ENCODE measurements around the gene TMEM267. TPM values are rescaled to one million over a fixed set of nuclear protein-coding genes. Genes with fewer than 3 reads are reported as not detected.
"Not testable (repeated sequence)": the region's sequence is repeated elsewhere in the genome, so short reads cannot be mapped to it uniquely, and the experiment has no call there.

Gene TMEM267
- total and polyA plus RNA-seq, 2 of the 4 experiments (the other 2 are of a cell fraction): 9.2 to 12.0 TPM

- Histone ChIP-seq H3K9me3 (ENCODE audit: control insufficient read depth, insufficient read depth, low read length) (no peaks in the 10 kb centered on the region), H3K9ac (ENCODE audit: low read depth, low read length) (no peak overlapping the region), H4K91ac (ENCODE audit: insufficient read depth, low read depth, low read length) (no peak overlapping the region), H2AK9ac (replicated peaks; ENCODE audit: low read depth, low read length, poor library complexity) (no peak overlapping the region), H2BK15ac (ENCODE audit: low read depth, low read length) (no peak overlapping the region), H3K4ac (ENCODE audit: low read depth, low read length) (no peak overlapping the region), H3K27ac (ENCODE audit: insufficient read depth, low read length) (no peak overlapping the region), H3K4me3 (ENCODE audit: insufficient read depth, low read depth, low read length) (no peak overlapping the region), H3K36me3 (ENCODE audit: control insufficient read depth, insufficient read depth, low read length) (peaks cover 3% of the 10 kb centered on the region), H3K4me1 (ENCODE audit: control insufficient read depth, insufficient read depth, low read length) (no peaks in the 10 kb centered on the region), H4K20me1 (ENCODE audit: insufficient read depth, low read length) (no peaks in the 10 kb centered on the region), H3K56ac (ENCODE audit: extremely low read depth, insufficient read depth, low read length) (no peak overlapping the region), H2BK120ac (ENCODE audit: low read depth, low read length) (no peak overlapping the region), H3K9me1 (ENCODE audit: insufficient read depth, low read length) (no peaks in the 10 kb centered on the region), H2BK20ac (ENCODE audit: low read depth, low read length) (no peak overlapping the region), H4K5ac (ENCODE audit: low read depth, low read length) (no peak overlapping the region), H2BK5ac (ENCODE audit: low read depth, low read length, poor library complexity, severe bottlenecking) (no peak overlapping the region), H3K4me2 (ENCODE audit: low read depth, low read length) (no peak overlapping the region), H4K8ac (ENCODE audit: low read depth in 2 of 2, low read length in 2 of 2) (no peak overlapping the region), H3K79me1 (ENCODE audit: low read depth in 1 of 2, low read length in 2 of 2) (peaks cover 4 to 11% of the 10 kb centered on the region in 2 experiments; a peak in 2 of 4 replicates), H2AK5ac (ENCODE audit: low read depth, low read length) (no peak overlapping the region), H3K23ac (ENCODE audit: low read depth, low read length) (no peak overlapping the region), H3K18ac (ENCODE audit: low read depth, low read length) (no peak overlapping the region), H2AFZ (replicated peaks; ENCODE audit: low read length, poor library complexity) (no peak overlapping the region), H3K27me3 (ENCODE audit: control insufficient read depth, insufficient read depth, low read length) (no peaks in the 10 kb centered on the region), H3K14ac (replicated peaks; ENCODE audit: low read depth, low read length) (no peak overlapping the region)
- TF ChIP-seq USF2 (IDR thresholded peaks at IDR 0.05; ENCODE audit: low read depth, low read length): no peak
- ATAC-seq (ENCODE audit: low read depth) (no peak), DNase-seq (no peak)
- dilution Hi-C loops (cut with HindIII; ENCODE audit: low sequenced_read_pairs, unreplicated experiment) (no loop called here), intact Hi-C loops (cut with micrococcal nuclease) (no loop called here), in situ Hi-C loops (cut with MboI; ENCODE audit: low sequenced_read_pairs) (no loop called here)
- WGBS, 2 experiments (ENCODE audit: extremely low coverage in 2 of 2, insufficient read length in 1 of 2): 93% methylated on average over 2 of the region's 3 CpGs; no CpG with 5 or more reads in 1 of the 2 experiments
- ChIA-PET POLR2A (ENCODE audit: unreplicated experiment) (no interaction called here), CTCF (no interaction called here)
- no TSS peak for BruUV-seq (replicated peaks)
Measured at GRCh38 chr5:43456556-43456955, 27.1 kb downstream of the TMEM267 start.

GRCh38 chr5:43441575-43441974, 42.1 kb downstream of the TMEM267 start:
- H3K18ac ChIP-seq (ENCODE audit: low read depth, low read length); H3K27me3 ChIP-seq (ENCODE audit: control insufficient read depth, insufficient read depth, low read length); H3K4me2 ChIP-seq (ENCODE audit: low read depth, low read length); DNase-seq; H4K8ac ChIP-seq (ENCODE audit: low read depth in 2 of 2, low read length in 2 of 2); ATAC-seq (ENCODE audit: low read depth); H2AFZ ChIP-seq (replicated peaks; ENCODE audit: low read length, poor library complexity); H3K9me3 ChIP-seq (ENCODE audit: control insufficient read depth, insufficient read depth, low read length); H3K36me3 ChIP-seq (ENCODE audit: control insufficient read depth, insufficient read depth, low read length); H2BK15ac ChIP-seq (ENCODE audit: low read depth, low read length); H3K4me3 ChIP-seq (ENCODE audit: insufficient read depth, low read depth, low read length); H3K56ac ChIP-seq (ENCODE audit: extremely low read depth, insufficient read depth, low read length); H4K91ac ChIP-seq (ENCODE audit: insufficient read depth, low read depth, low read length); H2BK5ac ChIP-seq (ENCODE audit: low read depth, low read length, poor library complexity, severe bottlenecking); CTCF ChIA-PET; H3K4ac ChIP-seq (ENCODE audit: low read depth, low read length); intact Hi-C loops (cut with micrococcal nuclease); H3K27ac ChIP-seq (ENCODE audit: insufficient read depth, low read length); H4K5ac ChIP-seq (ENCODE audit: low read depth, low read length); H3K79me1 ChIP-seq (ENCODE audit: low read depth in 1 of 2, low read length in 2 of 2); H2AK9ac ChIP-seq (replicated peaks; ENCODE audit: low read depth, low read length, poor library complexity); dilution Hi-C loops (cut with HindIII; ENCODE audit: low sequenced_read_pairs, unreplicated experiment); BruUV-seq (replicated peaks); H2BK20ac ChIP-seq (ENCODE audit: low read depth, low read length); H2AK5ac ChIP-seq (ENCODE audit: low read depth, low read length); H3K14ac ChIP-seq (replicated peaks; ENCODE audit: low read depth, low read length); H3K4me1 ChIP-seq (ENCODE audit: control insufficient read depth, insufficient read depth, low read length); POLR2A ChIA-PET (ENCODE audit: unreplicated experiment); H2BK120ac ChIP-seq (ENCODE audit: low read depth, low read length); H3K9ac ChIP-seq (ENCODE audit: low read depth, low read length); H4K20me1 ChIP-seq (ENCODE audit: insufficient read depth, low read length); H3K9me1 ChIP-seq (ENCODE audit: insufficient read depth, low read length); H3K23ac ChIP-seq (ENCODE audit: low read depth, low read length); in situ Hi-C loops (cut with MboI; ENCODE audit: low sequenced_read_pairs): not testable (repeated sequence)

Data from IMR-90 (cell line).